ENCODE results near the gene LAD1. TPM values are rescaled to one million over a fixed set of nuclear protein-coding genes. Genes with fewer than 3 reads are reported as not detected.

Gene LAD1
- total RNA-seq, 1 donor from 2014 or later = not detected

DNA sequence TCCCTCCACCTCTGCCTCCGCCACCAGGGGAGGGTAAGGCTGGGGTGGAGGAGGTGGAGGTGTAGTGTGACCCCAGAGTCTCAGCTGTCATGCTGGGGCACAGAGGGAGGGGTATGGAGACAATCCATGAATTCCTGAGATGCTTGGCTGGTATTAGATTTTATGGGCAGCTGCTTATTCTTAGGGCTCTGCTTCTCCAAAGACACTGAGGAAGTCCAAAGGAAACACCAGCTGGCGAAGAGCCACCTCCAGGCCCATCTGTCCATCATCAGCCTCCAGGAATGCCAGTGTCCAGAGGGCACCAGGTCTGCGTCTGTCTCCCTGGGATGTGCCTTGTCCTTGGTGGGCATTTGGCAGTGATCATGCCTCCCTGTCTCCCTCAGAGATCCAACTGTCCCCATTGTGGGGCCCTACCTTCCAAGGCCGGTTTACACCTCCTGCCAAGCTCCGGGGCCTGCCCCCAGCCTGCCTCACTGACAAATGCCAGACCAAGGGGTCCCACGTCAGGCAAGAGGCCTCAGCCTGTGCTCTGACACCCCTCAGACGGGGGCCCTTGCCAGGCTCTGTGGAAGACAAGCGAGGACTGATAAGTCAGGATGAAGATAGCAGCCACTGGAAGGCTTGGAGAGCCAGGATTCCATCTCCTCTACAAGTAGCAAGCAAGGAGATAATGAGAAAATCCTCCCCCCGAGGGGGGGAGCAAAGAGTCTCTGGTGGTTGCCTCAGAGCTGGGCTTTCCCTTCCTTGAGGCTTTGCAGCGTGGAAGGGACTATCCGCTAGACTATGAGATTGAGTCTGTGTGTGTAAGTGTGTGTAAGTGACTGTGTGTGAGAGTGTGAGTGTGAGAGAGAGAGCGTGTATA lies 20.9 kb upstream of the LAD1 start:
- DNase-seq (ENCODE audit: low spot score in 2 of 2) (no peak), FAIRE-seq (no peak)

GRCh38 chr1:201419256-201419655 lies 20.1 kb upstream of the LAD1 start:
- FAIRE-seq = no peak

GRCh38 chr1:201418461-201418860 lies 19.3 kb upstream of the LAD1 start:
- DNase-seq (ENCODE audit: low spot score in 2 of 2) = no peak
- no peak for FAIRE-seq

More at GRCh38 chr1:201419256-201419655, 20.1 kb upstream of the LAD1 start:
- no peak for DNase-seq (ENCODE audit: low spot score in 2 of 2)

DNA sequence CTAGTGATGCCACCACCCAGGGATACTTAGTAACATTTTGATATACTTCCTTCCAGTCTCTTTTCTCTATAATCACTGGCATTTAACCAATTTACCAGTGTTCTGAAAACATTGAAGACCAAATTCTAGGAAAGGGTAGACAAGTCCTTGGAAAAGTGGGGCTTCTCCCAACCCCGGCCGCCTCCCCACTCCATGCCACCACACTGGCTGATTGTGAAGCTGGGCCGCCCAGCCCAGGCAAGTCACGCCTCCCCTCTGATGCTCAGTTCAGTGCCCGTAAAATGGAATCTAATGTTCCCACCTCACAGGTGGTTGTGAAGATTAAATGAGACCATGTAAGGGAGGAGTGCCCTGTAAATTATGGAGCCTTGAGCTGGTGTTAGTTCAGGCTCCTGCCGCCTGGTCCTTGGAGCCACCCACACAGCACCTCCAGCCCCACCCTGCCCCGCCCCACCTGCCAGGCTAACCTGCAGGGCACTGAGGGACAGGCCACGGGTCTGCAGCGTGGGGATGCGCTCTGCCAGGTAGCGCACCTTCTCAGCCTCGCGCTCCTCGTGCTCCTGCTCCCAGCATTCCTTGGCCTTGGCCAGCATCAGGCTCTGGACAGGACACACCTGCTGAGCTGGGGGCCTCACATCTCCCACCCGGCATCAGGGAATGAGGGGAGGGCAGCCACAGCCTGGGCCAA lies 15.1 kb upstream of the LAD1 start:
- FAIRE-seq (no peak), DNase-seq (ENCODE audit: low spot score in 2 of 2) (no peak)

DNA sequence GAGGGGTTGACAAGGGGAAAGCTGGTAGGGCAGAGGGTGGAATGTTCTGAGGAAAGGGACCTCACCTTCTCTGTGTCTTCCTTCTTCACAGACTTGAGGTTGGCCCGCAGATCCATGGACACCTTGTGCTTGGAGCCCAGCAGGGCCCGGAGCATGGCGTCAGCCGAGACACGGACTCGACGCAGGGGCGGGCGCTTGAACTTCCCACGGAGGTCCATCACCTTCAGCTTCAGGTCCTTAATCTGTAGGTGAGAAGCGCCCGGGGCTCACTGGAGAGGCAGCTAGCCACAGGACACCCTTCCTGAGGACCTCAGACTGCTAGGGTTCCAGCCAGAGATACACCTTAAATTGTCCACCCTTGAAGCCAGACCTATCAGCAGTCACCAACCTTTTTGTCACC lies 12.2 kb upstream of the LAD1 start:
- no peak for DNase-seq (ENCODE audit: low spot score in 2 of 2)
- FAIRE-seq = no peak

GRCh38 chr1:201409440-201409839 lies 10.3 kb upstream of the LAD1 start:
- FAIRE-seq (no peak), DNase-seq (ENCODE audit: low spot score in 2 of 2) (no peak)

GRCh38 chr1:201408834-201409200 lies 9.7 kb upstream of the LAD1 start:
- FAIRE-seq (no peak), DNase-seq (ENCODE audit: low spot score in 2 of 2) (no peak)

DNA sequence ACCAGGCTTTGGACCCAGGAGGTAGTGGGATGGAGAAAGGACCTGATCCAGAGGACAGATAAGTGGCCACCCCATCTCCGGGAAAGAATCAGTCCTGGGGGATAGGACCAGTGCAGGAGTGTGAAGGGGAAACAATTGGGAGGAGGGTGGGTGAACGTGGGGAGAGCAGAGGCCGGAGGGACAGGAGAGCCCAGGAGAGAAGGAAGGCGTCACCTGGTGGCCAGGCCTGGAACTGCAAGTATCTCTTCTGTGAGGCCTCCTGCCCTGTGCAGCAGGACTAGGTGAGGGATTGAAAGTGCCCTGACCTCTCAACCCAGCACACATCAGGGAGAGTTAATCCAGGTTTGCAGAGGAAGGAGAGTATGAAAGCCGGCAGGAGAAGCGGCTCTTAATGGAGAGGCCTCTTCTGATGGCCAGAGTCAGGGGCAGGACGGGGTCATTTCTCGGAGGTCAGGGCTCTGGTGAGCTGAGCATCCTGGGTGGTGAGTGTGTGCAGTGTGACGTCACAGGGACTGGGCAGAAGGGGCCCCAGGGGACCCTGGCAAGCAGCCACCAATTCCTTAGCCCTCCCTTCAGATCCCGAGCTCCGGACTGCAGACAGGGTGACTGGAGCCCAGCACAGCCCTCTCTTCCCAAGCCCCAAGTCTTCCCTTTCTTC lies 9.2 kb upstream of the LAD1 start:
- peak; percentile 52 to 82 for DNase-seq (ENCODE audit: low spot score in 2 of 2)
- FAIRE-seq = no peak

DNA sequence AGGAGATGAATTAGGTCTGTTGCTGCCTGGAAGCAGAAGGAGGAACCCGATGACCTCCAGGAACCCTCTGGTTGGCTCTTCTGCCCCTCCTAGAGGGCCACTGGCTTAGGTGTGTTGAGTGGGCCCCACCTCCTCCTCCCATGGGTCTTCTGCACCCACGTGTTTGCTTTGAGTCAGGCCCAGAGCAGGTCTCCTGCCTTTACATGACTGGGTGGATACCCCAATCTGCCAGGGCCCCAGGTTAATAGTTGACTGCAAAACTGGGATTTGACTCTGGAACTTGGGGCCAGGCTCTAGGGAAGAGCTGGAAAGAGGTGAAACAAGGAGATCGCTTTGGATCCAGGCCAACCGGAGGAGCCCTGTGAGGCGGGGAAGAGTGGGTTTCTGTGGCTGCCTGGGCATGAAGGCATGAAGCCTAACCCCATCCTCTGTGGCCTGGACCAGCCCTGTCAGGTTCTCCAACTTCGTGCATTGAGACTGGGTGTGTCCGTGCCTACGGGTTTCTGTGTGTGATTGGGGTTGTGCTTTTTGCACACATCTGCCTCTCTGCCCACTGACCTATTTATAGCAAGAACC lies 7.8 kb upstream of the LAD1 start:
- FAIRE-seq = no peak
- DNase-seq (ENCODE audit: low spot score in 2 of 2) = no peak

GRCh38 chr1:201405484-201405831 lies 6.3 kb upstream of the LAD1 start:
- DNase-seq (ENCODE audit: low spot score in 2 of 2) = no peak
- no peak for FAIRE-seq

GRCh38 chr1:201404722-201405483 lies 5.8 kb upstream of the LAD1 start:
- FAIRE-seq (no peak), DNase-seq (ENCODE audit: low spot score in 2 of 2) (no peak)

GRCh38 chr1:201404055-201404454 lies 4.9 kb upstream of the LAD1 start:
- FAIRE-seq (no peak), DNase-seq (ENCODE audit: low spot score in 2 of 2) (no peak)

GRCh38 chr1:201403359-201403758 lies 4.2 kb upstream of the LAD1 start:
- FAIRE-seq (no peak), DNase-seq (ENCODE audit: low spot score in 2 of 2) (no peak)

DNA sequence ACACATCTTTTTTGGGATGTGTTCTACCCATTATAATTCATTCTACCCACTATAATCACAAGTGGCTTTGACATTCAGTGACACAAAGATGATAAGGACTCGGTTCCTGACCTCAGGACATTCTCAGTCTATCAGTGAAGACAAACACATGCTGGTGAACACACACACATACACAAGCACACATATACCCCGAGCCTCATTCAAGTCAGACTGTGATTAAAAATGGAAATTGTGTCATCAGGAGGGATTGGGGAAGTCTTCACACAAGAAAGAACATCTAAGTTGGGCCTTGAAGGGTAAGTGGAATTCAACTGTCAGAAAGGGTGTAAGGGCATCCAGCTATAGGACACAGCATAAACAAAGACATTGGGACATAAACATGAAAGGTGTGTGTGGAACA lies 2.6 kb upstream of the LAD1 start:
- DNase-seq (ENCODE audit: low spot score in 2 of 2) = no peak
- FAIRE-seq = no peak

- FAIRE-seq (no peak), DNase-seq (ENCODE audit: low spot score in 2 of 2) (no peak)
These were observed 1.7 kb upstream of the LAD1 start for GRCh38 chr1:201400852-201401230.

DNA sequence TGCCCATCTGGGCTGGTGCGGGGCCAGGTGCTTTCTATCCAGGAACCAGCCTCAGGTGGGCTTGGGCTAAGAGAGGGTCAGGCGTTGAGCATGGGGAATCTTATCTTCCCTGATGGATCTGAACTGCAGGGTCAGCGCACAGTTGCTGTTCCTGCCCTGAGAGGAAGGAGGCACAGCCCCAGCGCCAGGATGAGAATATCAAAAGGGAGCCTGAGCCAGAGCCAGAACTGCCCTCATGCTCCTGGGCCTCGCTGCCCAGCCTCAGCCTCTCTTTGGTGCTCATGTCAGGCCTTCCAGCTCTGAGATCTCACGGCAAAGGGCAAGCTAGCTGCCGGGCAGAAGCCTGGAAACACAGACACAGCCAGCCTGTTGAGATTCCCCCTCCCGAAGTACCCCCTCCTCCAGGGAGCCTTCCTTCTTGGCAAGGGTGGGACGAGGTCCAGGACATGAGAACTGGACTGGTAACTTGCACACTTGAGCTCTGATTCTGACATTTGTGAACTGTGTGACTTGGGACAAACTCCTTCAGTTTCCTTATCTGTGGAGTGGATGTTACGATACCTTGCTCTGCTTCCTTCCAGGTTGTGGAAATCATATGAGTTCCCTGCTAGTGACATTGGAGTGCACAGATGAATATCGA lies 1.2 kb upstream of the LAD1 start:
- DNase-seq (ENCODE audit: low spot score in 2 of 2) (no peak), FAIRE-seq (no peak)

GRCh38 chr1:201399352-201400126 lies 415 bp upstream of the LAD1 start:
- peak in 1 of 2 donors; percentile 47 for DNase-seq (ENCODE audit: low spot score in 2 of 2)
- FAIRE-seq = no peak

GRCh38 chr1:201397675-201398074 lies 1.4 kb downstream of the LAD1 start:
- FAIRE-seq (no peak), DNase-seq (ENCODE audit: low spot score in 2 of 2) (no peak)

GRCh38 chr1:201396861-201397464 lies 2.2 kb downstream of the LAD1 start:
- no peak for FAIRE-seq
- DNase-seq (ENCODE audit: low spot score in 2 of 2) = no peak
